A673 (cell line): Measurements from ENCODE around the gene GTPBP2.
"Not testable (repeated sequence)": the region's sequence is repeated elsewhere in the genome, so short reads cannot be mapped to it uniquely, and the experiment has no call there.

ENCODE experiments used
- CTCF ChIP-seq: fragments of 300-800, 200-600 bp; sonication (generic); conservative IDR thresholded peaks from 2 replicates; pipeline ENCODE4 v1.5.1; 2017; ENCODE audit warnings: low read depth, mild to moderate bottlenecking, antibody characterized with exemption, low read length, moderate library complexity, mixed read lengths
- EZH2 ChIP-seq: fragments of 200-600 bp; sonication (generic); IDR thresholded peaks from 2 replicates; pipeline ENCODE4 v1.6.1; 2017; ENCODE audit warnings: borderline replicate concordance, low read depth, mild to moderate bottlenecking, mixed read lengths, antibody characterized with exemption, low read length; ENCODE audit not compliant: poor library complexity, severe bottlenecking

GRCh38 chr6:43589564-43589963 is 39.5 kb downstream of the GTPBP2 start:
- not testable (repeated sequence) for TF ChIP-seq CTCF, EZH2
